Measurements from ENCODE around the gene LRRC56. TPM values are rescaled to one million over a fixed set of nuclear protein-coding genes. Genes with fewer than 3 reads are reported as not detected.

Gene LRRC56
- total RNA-seq, 4 donors from 2014 or later, result 0.38 TPM; not detected in 3

GRCh38 chr11:490186-490929 lies 47.0 kb upstream of the LRRC56 start:
- no peak for TF ChIP-seq CTCF (IDR thresholded peaks at IDR 0.05; ENCODE audit: low read depth)

- no peak for TF ChIP-seq CTCF (IDR thresholded peaks at IDR 0.05; ENCODE audit: low read depth)
Observed at GRCh38 chr11:490930-491260, 46.4 kb upstream of the LRRC56 start.

- TF ChIP-seq CTCF (IDR thresholded peaks at IDR 0.05; ENCODE audit: low read depth), result no peak
Observed at GRCh38 chr11:491358-491757, 46.0 kb upstream of the LRRC56 start.

GRCh38 chr11:492427-493226 lies 44.7 kb upstream of the LRRC56 start:
- TF ChIP-seq CTCF (IDR thresholded peaks at IDR 0.05; ENCODE audit: low read depth), result no peak

- no peak for TF ChIP-seq CTCF (IDR thresholded peaks at IDR 0.05; ENCODE audit: low read depth)
Observed at GRCh38 chr11:494761-495536, 42.4 kb upstream of the LRRC56 start.

GRCh38 chr11:495537-495931 lies 41.8 kb upstream of the LRRC56 start:
- no peak for TF ChIP-seq CTCF (IDR thresholded peaks at IDR 0.05; ENCODE audit: low read depth)
